SK-N-SH (cell line): ENCODE data around the gene CERKL. TPM values are rescaled to one million over a fixed set of nuclear protein-coding genes. Genes with fewer than 3 reads are reported as not detected.

Experiments used
- CTCF ChIA-PET: fragments of 300-600, 350-600 bp; formaldehyde crosslinking; extraction: SDS; loops from one replicate; lab custom pipeline; 2021; lab: Yijun Ruan, JAX
- POLR2A ChIA-PET: fragments of 350-600 bp; sonication (Branson Sonifier 250); formaldehyde crosslinking; extraction: SDS; loops from one replicate; lab custom pipeline; 2020; ENCODE audit warnings: antibody characterized with exemption, inconsistent platforms; lab: Yijun Ruan, JAX
- DNase-seq: peaks from one replicate; pipeline ENCODE4 v3.0.0; 2012
- H2AFZ ChIP-seq: fragments of 200-600 bp; sonication (generic); 2 replicates; pipeline ENCODE4 v1.8.1; 2016; ENCODE audit warnings: antibody characterized with exemption, mild to moderate bottlenecking, low read depth
- H3F3A ChIP-seq: fragments of 200-600 bp; sonication (generic); replicated peaks from 2 replicates; pipeline ENCODE3; 2016; ENCODE audit warnings: antibody characterized with exemption, mild to moderate bottlenecking; ENCODE audit not compliant: insufficient read depth
- H3K27ac ChIP-seq, 2 experiments: fragments of 200-500 bp in 1 of 2; fragments of 200-600 bp in 1 of 2; sonication (Bioruptor generic) in 1 of 2; sonication (generic), shearing (Covaris generic) in 1 of 2; 2 replicates each; pipeline versions ENCODE4 v1.5.1 to v1.6.1; 2014 to 2016; ENCODE audit warnings: low read depth in 2 of 2, inconsistent platforms in 1 of 2, low read length in 1 of 2, mild to moderate bottlenecking in 1 of 2, mixed read lengths in 1 of 2
- H3K27me3 ChIP-seq: fragments of 200-600 bp; sonication (generic), shearing (Covaris generic); 2 replicates; pipeline ENCODE4 v1.6.1; 2016; ENCODE audit warnings: mixed run types; ENCODE audit not compliant: insufficient read depth
- H3K36me3 ChIP-seq, 2 experiments: fragments of 200-500 bp in 1 of 2; fragments of 200-600 bp in 1 of 2; sonication (Bioruptor generic) in 1 of 2; sonication (generic) in 1 of 2; replicated peaks in 1 of 2; 2 replicates each; pipeline versions ENCODE3 to v1.5.1; 2014 to 2016; ENCODE audit warnings: low read length in 1 of 2, mild to moderate bottlenecking in 1 of 2; ENCODE audit not compliant: insufficient read depth in 2 of 2, control insufficient read depth in 1 of 2
- H3K4me1 ChIP-seq, 2 experiments: fragments of 200-500 bp in 1 of 2; fragments of 200-600 bp in 1 of 2; sonication (Bioruptor generic) in 1 of 2; sonication (generic), shearing (Covaris generic) in 1 of 2; 2 replicates each; pipeline versions ENCODE4 v1.5.1 to v1.6.1; 2014 to 2016; ENCODE audit warnings: low read depth in 1 of 2, low read length in 1 of 2, mixed run types in 1 of 2; ENCODE audit not compliant: insufficient read depth in 2 of 2, control insufficient read depth in 1 of 2
- H3K4me2 ChIP-seq: fragments of 200-600 bp; sonication (generic), shearing (Covaris generic); 2 replicates; pipeline ENCODE4 v1.6.1; 2017; ENCODE audit warnings: mixed run types
- H3K4me3 ChIP-seq, 2 experiments: fragments of 200-500 bp in 1 of 2; fragments of 200-600 bp in 1 of 2; sonication (Bioruptor generic) in 1 of 2; sonication (generic), shearing (Covaris generic) in 1 of 2; 2 replicates each; pipeline versions ENCODE4 v1.5.1 to v1.8.1; 2014 to 2016; ENCODE audit warnings: low read depth in 2 of 2, inconsistent platforms in 1 of 2, low read length in 1 of 2, mild to moderate bottlenecking in 1 of 2, mixed read lengths in 1 of 2, moderate library complexity in 1 of 2
- H3K79me2 ChIP-seq: fragments of 200-600 bp; sonication (generic); 2 replicates; pipeline ENCODE4 v1.8.1; 2017; ENCODE audit warnings: mild to moderate bottlenecking; ENCODE audit not compliant: insufficient read depth
- H3K9ac ChIP-seq: fragments of 200-600 bp; sonication (generic); 2 replicates; pipeline ENCODE4 v1.6.1; 2017; ENCODE audit warnings: mixed run types
- H3K9me2 ChIP-seq: fragments of 200-600 bp; sonication (generic); 2 replicates; pipeline ENCODE4 v1.6.1; 2017; ENCODE audit warnings: mixed run types
- H3K9me3 ChIP-seq: fragments of 200-600 bp; sonication (generic); 2 replicates; pipeline ENCODE4 v1.6.1; 2017; ENCODE audit warnings: mixed run types, mild to moderate bottlenecking, moderate library complexity
- H4K20me1 ChIP-seq: fragments of 200-600 bp; sonication (generic); 2 replicates; pipeline ENCODE4 v1.6.1; 2017; ENCODE audit warnings: mild to moderate bottlenecking, mixed run types; ENCODE audit not compliant: insufficient read depth
- CHD2 ChIP-seq: fragments of 150-350 bp; IDR thresholded peaks from 2 replicates; pipeline ENCODE4 v1.6.1; 2018; ENCODE audit warnings: low read length; ENCODE audit not compliant: partially characterized antibody
- ELF1 ChIP-seq: IDR thresholded peaks from 2 replicates; pipeline ENCODE4 v1.4.0; 2012
- EZH2phosphoT487 ChIP-seq: fragments of 200-600 bp; sonication (generic); IDR thresholded peaks from 2 replicates; pipeline ENCODE4 v1.6.1; 2017; ENCODE audit warnings: low read depth, mixed run types, mild to moderate bottlenecking, antibody characterized with exemption, moderate library complexity, borderline replicate concordance
- FOXJ3 ChIP-seq: sonication (generic); formaldehyde crosslinking; IDR thresholded peaks from 2 replicates; pipeline ENCODE4 v1.5.1; 2020; ENCODE audit warnings: mild to moderate bottlenecking, missing genetic modification reagents
- FOXM1 ChIP-seq: IDR thresholded peaks from 2 replicates; pipeline ENCODE4 v1.4.0; 2012; ENCODE audit warnings: low read depth, mild to moderate bottlenecking
- GABPA ChIP-seq: IDR thresholded peaks from 2 replicates; pipeline ENCODE4 v1.4.0; 2012; ENCODE audit warnings: low read depth, mild to moderate bottlenecking
- GATA2 ChIP-seq: sonication (generic); formaldehyde crosslinking; IDR thresholded peaks from 2 replicates; pipeline ENCODE4 v1.5.0; 2020; ENCODE audit warnings: mild to moderate bottlenecking, missing genetic modification reagents
- IRF3 ChIP-seq: fragments of 150-350 bp; IDR thresholded peaks from 2 replicates; pipeline ENCODE4 v1.6.1; 2016; ENCODE audit warnings: mild to moderate bottlenecking, low read depth, low read length
- JUND ChIP-seq: IDR thresholded peaks from 2 replicates; pipeline ENCODE4 v1.4.0; 2012
- MAX ChIP-seq: IDR thresholded peaks from 2 replicates; pipeline ENCODE4 v1.4.0; 2012; ENCODE audit warnings: low read depth
- MEF2A ChIP-seq: IDR thresholded peaks from 2 replicates; pipeline ENCODE4 v1.4.0; 2012; ENCODE audit warnings: low read depth, borderline replicate concordance
- RCOR1 ChIP-seq: fragments of 150-350 bp; IDR thresholded peaks from 2 replicates; pipeline ENCODE4 v1.6.1; 2017; ENCODE audit warnings: antibody characterized with exemption, low read length
- SIN3A ChIP-seq: IDR thresholded peaks from 2 replicates; pipeline ENCODE4 v1.6.1; 2012; ENCODE audit warnings: low read depth, mild to moderate bottlenecking, low read length, moderate library complexity, borderline replicate concordance
- SMC3 ChIP-seq: IDR thresholded peaks from 2 replicates; pipeline ENCODE4 v1.6.1; 2012; ENCODE audit warnings: low read depth, low read length, improper control_type of control experiment
- TCF12 ChIP-seq: IDR thresholded peaks from 2 replicates; pipeline ENCODE4 v1.4.0; 2012
- USF2 ChIP-seq: fragments of 150-350 bp; IDR thresholded peaks from 2 replicates; pipeline ENCODE4 v1.6.1; 2017; ENCODE audit warnings: antibody characterized with exemption, low read length, low read depth, borderline replicate concordance
- WGBS: methylation state at CpG from one replicate; pipeline ENCODE4 v1.1.6; 2017; ENCODE audit warnings: low lambda C conversion rate; 5-methylcytosine and 5-hydroxymethylcytosine counted together
- polyA plus RNA-seq, 3 experiments: library from polyadenylated mRNA; depleted of rRNA; stranded (reverse); fragments of >200 nt; gene quantifications; 2 replicates each; pipeline ENCODE4 v1.2.3, GENCODE V29; 2012
- TF ChIP-seq, protein P1 (sequence below): IDR thresholded peaks from 2 replicates; pipeline ENCODE4 v1.4.0; 2012; ENCODE audit warnings: low read depth, borderline replicate concordance
- TF ChIP-seq, protein P2 (sequence below): IDR thresholded peaks from 2 replicates; pipeline ENCODE4 v1.4.0; 2012; ENCODE audit warnings: low read depth, borderline replicate concordance

CERKL gene
- polyA plus RNA-seq, 1 of the 3 experiments (the other 2 are of a cell fraction): 0.07 TPM

GRCh38 chr2:181605889-181606837 lies 50.7 kb downstream of the CERKL start:
- H3K36me3 ChIP-seq: no peaks in the 10 kb centered on the region
- H3K79me2 ChIP-seq: no peaks in the 10 kb centered on the region
- H3K4me1 ChIP-seq: no peaks in the 10 kb centered on the region
- no peak overlapping the region for H3K27ac ChIP-seq
- no peak overlapping the region for H3K4me3 ChIP-seq
- H3K9me2 ChIP-seq: no peaks in the 10 kb centered on the region
- no peaks in the 10 kb centered on the region for H3F3A ChIP-seq
- 50% methylated on average over 3 of the region's 3 CpGs for WGBS
- POLR2A ChIA-PET: no interaction called here
- TF ChIP-seq RCOR1: no peak
- no peak for TF ChIP-seq CHD2
- no peak for TF ChIP-seq EZH2phosphoT487
- TF ChIP-seq, protein P1, sequence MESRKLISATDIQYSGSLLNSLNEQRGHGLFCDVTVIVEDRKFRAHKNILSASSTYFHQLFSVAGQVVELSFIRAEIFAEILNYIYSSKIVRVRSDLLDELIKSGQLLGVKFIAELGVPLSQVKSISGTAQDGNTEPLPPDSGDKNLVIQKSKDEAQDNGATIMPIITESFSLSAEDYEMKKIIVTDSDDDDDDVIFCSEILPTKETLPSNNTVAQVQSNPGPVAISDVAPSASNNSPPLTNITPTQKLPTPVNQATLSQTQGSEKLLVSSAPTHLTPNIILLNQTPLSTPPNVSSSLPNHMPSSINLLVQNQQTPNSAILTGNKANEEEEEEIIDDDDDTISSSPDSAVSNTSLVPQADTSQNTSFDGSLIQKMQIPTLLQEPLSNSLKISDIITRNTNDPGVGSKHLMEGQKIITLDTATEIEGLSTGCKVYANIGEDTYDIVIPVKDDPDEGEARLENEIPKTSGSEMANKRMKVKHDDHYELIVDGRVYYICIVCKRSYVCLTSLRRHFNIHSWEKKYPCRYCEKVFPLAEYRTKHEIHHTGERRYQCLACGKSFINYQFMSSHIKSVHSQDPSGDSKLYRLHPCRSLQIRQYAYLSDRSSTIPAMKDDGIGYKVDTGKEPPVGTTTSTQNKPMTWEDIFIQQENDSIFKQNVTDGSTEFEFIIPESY: no peak
- no peak for TF ChIP-seq MAX
- TF ChIP-seq ELF1: no peak
- TF ChIP-seq GABPA: no peak
- TF ChIP-seq SMC3: no peak
- no peak for TF ChIP-seq GATA2
- TF ChIP-seq MEF2A: no peak
- TF ChIP-seq, protein P2, sequence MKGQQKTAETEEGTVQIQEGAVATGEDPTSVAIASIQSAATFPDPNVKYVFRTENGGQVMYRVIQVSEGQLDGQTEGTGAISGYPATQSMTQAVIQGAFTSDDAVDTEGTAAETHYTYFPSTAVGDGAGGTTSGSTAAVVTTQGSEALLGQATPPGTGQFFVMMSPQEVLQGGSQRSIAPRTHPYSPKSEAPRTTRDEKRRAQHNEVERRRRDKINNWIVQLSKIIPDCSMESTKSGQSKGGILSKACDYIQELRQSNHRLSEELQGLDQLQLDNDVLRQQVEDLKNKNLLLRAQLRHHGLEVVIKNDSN: no peak
- TF ChIP-seq USF2: no peak
- TF ChIP-seq TCF12: no peak
- no peak for TF ChIP-seq SIN3A
- no peak for TF ChIP-seq FOXJ3 (CRISPR knock-in tag)
- TF ChIP-seq FOXM1: no peak
- TF ChIP-seq JUND: no peak
- TF ChIP-seq IRF3: no peak
- TF ChIP-seq, all 33 proteins: peak for 0
- no peak for DNase-seq
- CTCF ChIA-PET: no interaction called here
- Histone ChIP-seq H3K9me3 (no peaks in the 10 kb centered on the region), H3K4me2 (no peak overlapping the region), H3K9ac (no peak overlapping the region), H2AFZ (no peak overlapping the region), H3K27me3 (no peaks in the 10 kb centered on the region), H4K20me1 (no peaks in the 10 kb centered on the region)
